ENCODE results near the gene SFRP2. TPM values are rescaled to one million over a fixed set of nuclear protein-coding genes. Genes with fewer than 3 reads are reported as not detected.

The SFRP2 gene
- total RNA-seq, 1 experiment from 2014 or later = not detected

- Histone ChIP-seq H3K4me2 (no peak overlapping the region), H2AFZ (no peak overlapping the region), H3K79me2 (ENCODE audit: low read depth) (no peaks in the 10 kb centered on the region), H3K36me3 (ENCODE audit: low read depth) (no peaks in the 10 kb centered on the region), H3F3A (ENCODE audit: insufficient read depth, low read depth) (no peaks in the 10 kb centered on the region), H3K4me3 (no peak overlapping the region), H3K27me3 (ENCODE audit: insufficient read depth, low read depth) (no peaks in the 10 kb centered on the region), H3K9me2 (ENCODE audit: insufficient read depth) (no peaks in the 10 kb centered on the region), H3K9me3 (ENCODE audit: insufficient read depth, low read depth) (no peaks in the 10 kb centered on the region), H4K20me1 (ENCODE audit: insufficient read depth) (no peaks in the 10 kb centered on the region), H3K4me1 (replicated peaks; ENCODE audit: insufficient read depth) (no peaks in the 10 kb centered on the region), H3K27ac (no peak overlapping the region)
- CTCF ChIA-PET = no interaction called here
- TF ChIP-seq CTCF (conservative IDR thresholded peaks at IDR 0.05) = no peak
- no peak for TF ChIP-seq EZH2 (IDR thresholded peaks at IDR 0.05; ENCODE audit: low read depth)
- no peak for DNase-seq
- intact Hi-C loops (cut with micrococcal nuclease; ENCODE audit: unreplicated experiment) = no loop called here
- no TSS peak for BruUV-seq (replicated peaks)
- POLR2A ChIA-PET (ENCODE audit: unreplicated experiment) = no interaction called here
These were observed 20.4 kb upstream of the SFRP2 start for GRCh38 chr4:153809307-153809706.

- Histone ChIP-seq H3K4me2 (no peak overlapping the region), H3K4me3 (no peak overlapping the region), H3K27ac (no peak overlapping the region), H3K36me3 (ENCODE audit: low read depth) (no peaks in the 10 kb centered on the region), H3K27me3 (ENCODE audit: insufficient read depth, low read depth) (no peaks in the 10 kb centered on the region), H2AFZ (no peak overlapping the region), H3K4me1 (replicated peaks; ENCODE audit: insufficient read depth) (no peaks in the 10 kb centered on the region), H3K79me2 (ENCODE audit: low read depth) (no peaks in the 10 kb centered on the region), H3K9me3 (ENCODE audit: insufficient read depth, low read depth) (no peaks in the 10 kb centered on the region), H3K9me2 (ENCODE audit: insufficient read depth) (no peaks in the 10 kb centered on the region), H3F3A (ENCODE audit: insufficient read depth, low read depth) (no peaks in the 10 kb centered on the region), H4K20me1 (ENCODE audit: insufficient read depth) (no peaks in the 10 kb centered on the region)
- intact Hi-C loops (cut with micrococcal nuclease; ENCODE audit: unreplicated experiment) = no loop called here
- ChIA-PET CTCF (no interaction called here), POLR2A (ENCODE audit: unreplicated experiment) (no interaction called here)
- no peak for DNase-seq
- no TSS peak for BruUV-seq (replicated peaks)
- TF ChIP-seq CTCF (conservative IDR thresholded peaks at IDR 0.05) (no peak), EZH2 (IDR thresholded peaks at IDR 0.05; ENCODE audit: low read depth) (no peak)
These were observed 19.3 kb upstream of the SFRP2 start for GRCh38 chr4:153808175-153808574.

GRCh38 chr4:153806073-153806472 is 17.2 kb upstream of the SFRP2 start:
- Histone ChIP-seq H3K27ac (no peak overlapping the region), H3K9me2 (ENCODE audit: insufficient read depth) (no peaks in the 10 kb centered on the region)
- BruUV-seq (replicated peaks) = no TSS peak

More at GRCh38 chr4:153806073-153806472, 17.2 kb upstream of the SFRP2 start:
- Histone ChIP-seq H3K4me2 (no peak overlapping the region), H3K27me3 (ENCODE audit: insufficient read depth, low read depth) (no peaks in the 10 kb centered on the region), H3K4me3 (no peak overlapping the region), H2AFZ (no peak overlapping the region), H3K36me3 (ENCODE audit: low read depth) (no peaks in the 10 kb centered on the region), H3K9me3 (ENCODE audit: insufficient read depth, low read depth) (no peaks in the 10 kb centered on the region), H3F3A (ENCODE audit: insufficient read depth, low read depth) (no peaks in the 10 kb centered on the region), H3K4me1 (replicated peaks; ENCODE audit: insufficient read depth) (no peaks in the 10 kb centered on the region), H3K79me2 (ENCODE audit: low read depth) (no peaks in the 10 kb centered on the region), H4K20me1 (ENCODE audit: insufficient read depth) (no peaks in the 10 kb centered on the region)
- POLR2A ChIA-PET (ENCODE audit: unreplicated experiment) = no interaction called here
- intact Hi-C loops (cut with micrococcal nuclease; ENCODE audit: unreplicated experiment) = no loop called here
- no peak for DNase-seq
- no peak for TF ChIP-seq CTCF (conservative IDR thresholded peaks at IDR 0.05)
- no peak for TF ChIP-seq EZH2 (IDR thresholded peaks at IDR 0.05; ENCODE audit: low read depth)
- CTCF ChIA-PET = no interaction called here
